ENCODE results near the gene PRRC2B.

DNA sequence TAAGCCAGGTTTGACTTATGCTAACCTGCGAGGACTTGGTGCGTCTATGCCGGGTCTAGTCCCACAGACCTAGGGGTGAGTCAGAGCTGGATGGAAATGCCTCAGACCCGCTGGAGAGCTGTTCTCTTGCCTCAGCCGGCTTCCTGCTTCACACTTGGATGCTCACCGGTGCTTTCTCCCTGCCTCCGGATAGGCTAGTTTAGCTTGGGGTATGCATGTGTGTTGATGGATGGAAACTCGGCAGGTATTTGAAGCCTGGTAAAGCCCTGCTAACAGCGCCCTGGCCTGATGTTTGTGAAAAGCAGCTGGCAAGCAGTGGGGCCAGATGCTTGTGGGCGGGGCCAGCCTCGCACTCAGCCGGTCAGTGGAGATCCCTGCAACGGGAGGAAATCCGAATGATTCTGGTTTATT, 29.3 kb downstream of the PRRC2B start:
- TF ChIP-seq, protein P1, sequence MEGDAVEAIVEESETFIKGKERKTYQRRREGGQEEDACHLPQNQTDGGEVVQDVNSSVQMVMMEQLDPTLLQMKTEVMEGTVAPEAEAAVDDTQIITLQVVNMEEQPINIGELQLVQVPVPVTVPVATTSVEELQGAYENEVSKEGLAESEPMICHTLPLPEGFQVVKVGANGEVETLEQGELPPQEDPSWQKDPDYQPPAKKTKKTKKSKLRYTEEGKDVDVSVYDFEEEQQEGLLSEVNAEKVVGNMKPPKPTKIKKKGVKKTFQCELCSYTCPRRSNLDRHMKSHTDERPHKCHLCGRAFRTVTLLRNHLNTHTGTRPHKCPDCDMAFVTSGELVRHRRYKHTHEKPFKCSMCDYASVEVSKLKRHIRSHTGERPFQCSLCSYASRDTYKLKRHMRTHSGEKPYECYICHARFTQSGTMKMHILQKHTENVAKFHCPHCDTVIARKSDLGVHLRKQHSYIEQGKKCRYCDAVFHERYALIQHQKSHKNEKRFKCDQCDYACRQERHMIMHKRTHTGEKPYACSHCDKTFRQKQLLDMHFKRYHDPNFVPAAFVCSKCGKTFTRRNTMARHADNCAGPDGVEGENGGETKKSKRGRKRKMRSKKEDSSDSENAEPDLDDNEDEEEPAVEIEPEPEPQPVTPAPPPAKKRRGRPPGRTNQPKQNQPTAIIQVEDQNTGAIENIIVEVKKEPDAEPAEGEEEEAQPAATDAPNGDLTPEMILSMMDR (IDR thresholded peaks at IDR 0.05; ENCODE audit: poor library complexity) = no peak
- TF ChIP-seq EZH2 (IDR thresholded peaks at IDR 0.05; ENCODE audit: borderline replicate concordance) (no peak), EZH2phosphoT487 (IDR thresholded peaks at IDR 0.05; ENCODE audit: low read depth, severe bottlenecking, unreplicated experiment) (no peak)
